ACC112 (cell line): Measurements from ENCODE around the gene PLA2G10.
"Not testable (repeated sequence)": the region's sequence is repeated elsewhere in the genome, so short reads cannot be mapped to it uniquely, and the experiment has no call there.

ENCODE experiments used
- H2AFZ ChIP-seq: fragments of 200-600 bp; sonication (generic); one replicate; pipeline ENCODE4 v1.6.0; 2017; ENCODE audit warnings: antibody characterized with exemption, low read length; ENCODE audit not compliant: unreplicated experiment
- H3K27ac ChIP-seq: fragments of 200-600 bp; sonication (generic); 2 replicates; pipeline ENCODE4 v1.5.1; 2014; ENCODE audit warnings: low read depth, mild to moderate bottlenecking, antibody characterized with exemption, low read length, moderate library complexity
- H3K27me3 ChIP-seq: fragments of 200-600 bp; sonication (generic); 2 replicates; pipeline ENCODE4 v1.6.1; 2014; ENCODE audit warnings: mild to moderate bottlenecking, antibody characterized with exemption, low read length, moderate library complexity, mixed read lengths; ENCODE audit not compliant: insufficient read depth
- H3K36me3 ChIP-seq: fragments of 200-600 bp; sonication (generic); 2 replicates; pipeline ENCODE4 v1.6.1; 2016; ENCODE audit warnings: mild to moderate bottlenecking, antibody characterized with exemption, low read length, moderate library complexity, mixed read lengths; ENCODE audit not compliant: insufficient read depth
- H3K4me1 ChIP-seq: fragments of 200-600 bp; sonication (generic); one replicate; pipeline ENCODE4 v1.6.1; 2016; ENCODE audit warnings: low read length, mixed read lengths; ENCODE audit not compliant: insufficient read depth, unreplicated experiment, control insufficient read depth
- H3K4me3 ChIP-seq: fragments of 200-600 bp; sonication (generic); 2 replicates; pipeline ENCODE4 v1.5.1; 2014; ENCODE audit warnings: mild to moderate bottlenecking, low read depth, low read length
- H3K79me2 ChIP-seq: fragments of 200-600 bp; sonication (generic); one replicate; pipeline ENCODE4 v1.6.0; 2016; ENCODE audit warnings: low read length; ENCODE audit not compliant: control insufficient read depth, unreplicated experiment, insufficient read depth

Gene PLA2G10

DNA sequence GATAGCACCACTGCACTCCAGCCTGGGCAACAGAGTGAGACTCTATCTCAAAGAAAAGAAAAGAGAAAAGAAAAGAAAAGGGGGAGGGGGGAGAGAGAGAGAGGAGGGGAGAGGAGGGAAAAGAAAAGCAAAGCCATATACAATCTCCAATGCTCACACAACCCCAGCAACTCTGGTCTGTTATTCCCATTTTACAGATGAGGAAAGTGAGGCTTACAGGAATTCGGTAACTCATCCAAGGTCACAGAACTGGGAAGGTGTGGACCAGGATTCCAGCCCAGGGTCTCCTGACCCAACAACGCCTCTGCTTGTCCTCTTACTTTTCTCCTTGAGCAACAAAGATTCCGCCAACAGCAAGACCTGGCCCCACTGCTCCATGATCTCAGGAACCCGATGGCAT lies 13.0 kb downstream of the PLA2G10 start:
- no peak overlapping the region for H2AFZ ChIP-seq
- H3K27ac ChIP-seq: no peak overlapping the region
- H3K27me3 ChIP-seq: no peaks in the 10 kb centered on the region
- H3K4me1 ChIP-seq: peaks cover 1% of the 10 kb centered on the region
- no peaks in the 10 kb centered on the region for H3K36me3 ChIP-seq
- H3K79me2 ChIP-seq: no peaks in the 10 kb centered on the region
- H3K4me3 ChIP-seq: no peak overlapping the region

DNA sequence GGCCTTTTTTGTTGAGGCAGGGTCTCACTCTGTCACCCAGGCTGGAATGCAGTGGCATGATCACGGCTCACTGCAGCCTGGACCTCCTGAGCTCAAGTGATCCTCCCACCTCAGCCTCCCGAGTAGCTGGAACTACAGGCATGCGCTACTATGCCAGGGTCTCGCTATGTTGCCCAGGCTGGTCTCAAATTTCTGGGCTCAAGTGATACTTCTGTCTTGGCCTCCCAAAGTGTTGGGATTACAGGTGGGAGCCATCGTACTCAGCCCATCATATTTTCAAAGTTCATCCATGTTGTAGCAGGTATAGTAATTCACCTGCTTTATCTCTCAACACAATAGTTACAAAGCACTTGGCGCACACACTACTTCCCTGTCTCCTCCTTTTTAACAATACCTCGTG lies 13.7 kb downstream of the PLA2G10 start:
- not testable (repeated sequence) for H3K27me3 ChIP-seq, H3K36me3 ChIP-seq, H2AFZ ChIP-seq, H3K27ac ChIP-seq, H3K4me3 ChIP-seq, H3K4me1 ChIP-seq, H3K79me2 ChIP-seq

DNA sequence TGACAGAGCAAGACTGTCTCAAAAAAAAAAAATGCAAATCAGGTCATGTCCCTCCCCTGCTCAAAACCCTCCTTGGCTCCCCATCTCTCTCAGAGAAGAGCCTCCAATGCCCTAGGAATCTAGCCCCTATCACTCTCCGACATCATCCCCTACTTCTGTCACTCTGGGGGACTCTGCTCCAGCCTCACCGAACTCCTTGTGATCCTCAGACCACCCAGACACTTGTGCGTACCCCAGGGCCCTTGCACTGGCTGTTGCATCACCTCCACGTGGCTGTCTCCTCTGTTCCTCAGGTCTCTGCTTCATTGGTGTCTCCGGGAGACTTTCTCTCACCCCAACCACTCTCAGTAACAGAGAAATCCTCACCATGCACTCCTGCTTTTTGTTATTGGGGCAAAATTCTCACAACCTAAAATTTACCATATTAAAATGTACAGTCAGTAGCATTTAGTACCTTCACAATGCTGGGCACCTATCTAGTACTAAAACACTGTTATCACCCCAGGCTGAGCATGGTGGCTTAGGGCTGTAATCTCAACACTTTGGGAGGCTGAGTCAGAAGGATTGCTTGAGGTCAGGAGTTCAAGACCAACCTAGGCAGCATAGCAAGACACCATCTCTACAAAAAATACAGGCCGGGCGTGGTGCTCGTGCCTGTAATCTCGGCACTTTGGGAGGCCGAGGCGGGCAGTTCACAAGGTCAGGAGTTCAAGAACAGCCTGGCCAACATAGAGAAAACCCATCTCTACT lies 15.2 kb downstream of the PLA2G10 start:
- no peak overlapping the region for H2AFZ ChIP-seq
- H3K4me1 ChIP-seq: no peaks in the 10 kb centered on the region
- H3K4me3 ChIP-seq: no peak overlapping the region
- H3K27me3 ChIP-seq: no peaks in the 10 kb centered on the region
- H3K79me2 ChIP-seq: no peaks in the 10 kb centered on the region
- H3K36me3 ChIP-seq: no peaks in the 10 kb centered on the region
- no peak overlapping the region for H3K27ac ChIP-seq

DNA sequence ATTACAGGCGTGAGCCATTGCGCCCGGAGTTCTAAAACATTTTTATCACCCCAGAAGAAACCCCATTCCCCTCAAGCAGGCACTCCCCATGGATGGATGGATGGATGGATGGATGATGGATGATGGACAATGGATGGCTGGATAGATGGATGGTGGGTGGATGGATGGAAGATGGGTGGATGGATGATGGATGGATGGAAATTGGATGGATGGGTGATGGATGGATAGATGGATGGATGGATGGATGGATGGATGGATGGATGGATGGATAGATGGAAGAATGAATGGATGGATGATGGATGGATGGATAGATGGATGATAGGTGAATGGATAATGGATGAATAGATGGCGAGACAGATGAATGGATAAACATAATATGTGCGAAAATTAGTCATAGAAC lies 16.5 kb downstream of the PLA2G10 start:
- Histone ChIP-seq H3K27ac (no peak overlapping the region), H2AFZ (no peak overlapping the region), H3K36me3 (no peaks in the 10 kb centered on the region), H3K79me2 (no peaks in the 10 kb centered on the region), H3K4me1 (no peaks in the 10 kb centered on the region), H3K27me3 (no peaks in the 10 kb centered on the region), H3K4me3 (no peak overlapping the region)

DNA sequence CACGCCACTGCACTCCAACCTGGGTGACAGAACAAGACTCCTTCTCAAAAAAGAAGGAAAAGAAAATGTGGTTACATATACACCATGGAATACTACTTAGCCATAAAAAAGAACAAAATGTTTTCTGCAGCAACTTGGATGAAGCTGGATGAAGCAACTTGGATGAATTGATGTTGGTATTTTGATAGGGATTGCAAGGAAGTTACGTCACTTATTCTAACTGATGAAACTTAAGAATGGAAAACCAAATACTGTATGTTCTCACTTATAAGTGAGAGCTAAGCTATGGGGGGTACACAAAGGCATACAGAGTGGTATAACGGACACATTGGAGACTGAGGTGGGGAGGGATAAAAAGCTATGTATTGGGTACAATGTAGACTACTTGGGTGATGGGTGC lies 17.5 kb downstream of the PLA2G10 start:
- no peak overlapping the region for H3K27ac ChIP-seq
- no peaks in the 10 kb centered on the region for H3K4me1 ChIP-seq
- H3K36me3 ChIP-seq: no peaks in the 10 kb centered on the region
- H3K4me3 ChIP-seq: no peak overlapping the region
- H2AFZ ChIP-seq: no peak overlapping the region
- H3K79me2 ChIP-seq: no peaks in the 10 kb centered on the region
- no peaks in the 10 kb centered on the region for H3K27me3 ChIP-seq

DNA sequence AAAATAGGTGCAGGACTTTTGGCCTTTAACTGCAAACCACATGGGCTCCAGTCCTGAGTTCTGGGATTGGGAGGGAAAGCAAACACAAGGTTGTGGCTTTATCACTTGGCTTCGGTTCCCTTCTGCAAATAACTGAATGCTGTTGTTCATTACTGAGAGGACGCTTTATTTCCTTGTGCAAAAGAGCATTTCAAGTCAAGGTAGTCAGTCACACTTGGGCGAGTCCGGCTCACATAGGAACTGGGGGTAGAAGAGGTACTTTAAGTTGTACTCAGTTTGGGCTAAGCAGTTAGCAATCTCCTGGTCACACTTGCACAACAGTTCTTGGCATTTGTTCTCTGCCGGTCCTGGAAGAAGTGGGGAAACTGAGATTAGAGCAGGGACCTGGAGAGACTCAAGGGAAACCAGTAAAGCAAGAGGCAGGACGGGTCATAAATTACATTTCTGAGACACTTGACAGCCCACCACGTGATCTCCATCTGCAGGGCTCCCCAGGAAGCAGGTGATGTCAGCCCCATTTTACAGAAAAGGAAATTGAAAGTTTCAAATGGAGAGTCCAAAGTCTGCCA lies 21.6 kb downstream of the PLA2G10 start:
- no peak overlapping the region for H3K27ac ChIP-seq
- H3K4me1 ChIP-seq: no peaks in the 10 kb centered on the region
- peaks cover 5% of the 10 kb centered on the region; the same call in 1 of the 2 replicates for H3K36me3 ChIP-seq
- no peaks in the 10 kb centered on the region for H3K79me2 ChIP-seq
- H2AFZ ChIP-seq: no peak overlapping the region
- H3K27me3 ChIP-seq: no peaks in the 10 kb centered on the region
- H3K4me3 ChIP-seq: no peak overlapping the region

DNA sequence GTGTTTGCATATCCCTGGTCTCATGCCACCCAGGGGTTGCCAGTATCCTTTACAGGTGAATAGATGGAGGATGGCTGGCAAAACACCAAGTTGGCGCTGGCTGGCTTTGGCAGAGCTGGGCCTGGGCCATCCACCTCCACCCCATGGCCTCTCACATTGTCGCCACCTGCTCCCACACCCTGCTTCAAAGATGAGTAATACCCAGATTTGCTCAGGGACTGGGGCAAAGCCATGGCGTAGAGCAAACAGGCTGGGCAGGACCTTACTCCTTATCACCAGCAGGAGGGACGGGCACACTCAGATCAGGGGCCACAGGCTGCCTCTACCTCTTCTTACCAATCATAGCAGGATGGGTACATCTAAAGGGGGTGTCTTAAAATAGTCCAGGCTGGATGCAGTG lies 24.3 kb downstream of the PLA2G10 start:
- H3K4me1 ChIP-seq: no peaks in the 10 kb centered on the region
- no peak overlapping the region for H3K27ac ChIP-seq
- peaks cover 18% of the 10 kb centered on the region; the same call in 1 of the 2 replicates for H3K36me3 ChIP-seq
- H3K79me2 ChIP-seq: no peaks in the 10 kb centered on the region
- H3K4me3 ChIP-seq: no peak overlapping the region
- H2AFZ ChIP-seq: no peak overlapping the region
- no peaks in the 10 kb centered on the region for H3K27me3 ChIP-seq

DNA sequence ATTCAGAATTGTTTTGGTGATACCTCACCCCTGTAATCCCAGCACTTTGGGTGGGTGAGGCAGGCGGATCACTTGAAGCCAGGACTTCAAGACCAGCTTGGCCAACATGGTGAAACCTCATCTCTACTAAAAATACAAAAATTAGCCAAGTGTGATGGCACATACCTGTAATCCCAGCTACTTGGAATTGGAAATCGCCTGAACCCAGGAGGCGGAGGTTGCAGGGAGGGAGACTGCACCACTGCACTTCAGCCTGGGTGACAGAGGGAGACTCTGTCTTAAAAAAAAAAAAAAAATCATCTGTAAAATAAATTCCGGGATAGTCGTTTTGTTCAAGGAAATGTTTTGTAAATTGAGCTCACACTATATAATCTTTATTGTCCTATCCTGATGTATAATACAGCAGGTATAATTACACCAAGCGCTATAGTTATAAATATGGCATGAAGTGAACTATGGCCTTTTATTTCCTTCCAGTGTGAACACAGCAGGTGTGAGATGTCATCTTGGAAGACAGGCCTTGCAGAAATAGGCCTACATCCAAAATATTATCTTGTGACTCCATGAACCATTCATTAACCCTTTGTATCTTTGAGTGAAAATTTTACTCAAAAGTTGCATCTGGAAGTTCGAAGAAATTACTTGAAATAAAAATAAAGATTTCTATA lies 25.4 kb downstream of the PLA2G10 start:
- no peaks in the 10 kb centered on the region for H3K27me3 ChIP-seq
- no peaks in the 10 kb centered on the region for H3K4me1 ChIP-seq
- no peaks in the 10 kb centered on the region for H3K79me2 ChIP-seq
- no peak overlapping the region for H3K27ac ChIP-seq
- no peak overlapping the region for H3K4me3 ChIP-seq
- H2AFZ ChIP-seq: no peak overlapping the region
- peaks cover 19% of the 10 kb centered on the region; the same call in 1 of the 2 replicates for H3K36me3 ChIP-seq

DNA sequence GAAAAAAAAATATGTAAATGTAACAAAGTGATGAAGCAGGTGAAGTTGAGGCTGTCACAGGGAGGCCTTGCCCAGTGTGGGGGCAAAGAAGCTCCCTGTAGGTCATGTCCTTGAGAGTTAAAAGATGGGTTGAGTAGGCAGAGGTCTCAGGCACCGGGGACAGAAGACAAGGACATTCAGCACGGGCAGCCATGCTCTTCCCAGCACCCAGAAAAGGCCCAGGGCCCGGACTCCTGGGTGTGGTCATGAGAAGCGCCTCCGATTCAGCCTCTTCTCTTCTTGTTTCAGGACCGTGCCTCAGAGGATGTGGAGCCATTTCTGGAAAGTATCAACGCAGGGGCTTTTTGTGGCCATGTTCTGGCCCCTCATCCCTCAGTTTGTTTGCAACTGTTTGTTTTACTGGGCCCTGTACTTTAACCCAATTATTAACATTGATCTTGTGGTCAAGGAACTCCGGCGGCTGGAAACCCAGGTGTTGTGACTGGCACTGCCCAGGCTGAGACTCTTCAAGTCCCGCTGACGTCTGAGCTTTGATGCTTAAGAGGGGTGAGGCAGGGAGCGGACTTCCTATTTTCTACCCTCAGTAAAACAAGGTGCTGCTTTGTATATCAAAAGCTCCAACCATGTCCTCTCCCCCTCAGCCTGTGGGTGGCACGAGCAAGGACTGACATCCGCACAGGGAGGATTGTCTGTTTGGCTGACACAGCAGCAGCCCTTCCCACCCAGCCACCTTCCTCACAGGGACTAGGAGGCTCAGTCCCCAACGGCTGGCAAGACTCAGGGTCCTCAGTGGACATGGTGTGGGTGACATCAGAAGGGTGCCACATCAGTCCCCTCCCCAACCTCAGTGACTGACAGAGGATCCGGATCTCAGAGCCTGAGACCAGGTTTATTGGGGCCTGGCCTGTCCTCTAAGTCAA lies 26.5 kb downstream of the PLA2G10 start:
- H3K4me1 ChIP-seq: no peaks in the 10 kb centered on the region
- H3K27ac ChIP-seq: no peak overlapping the region
- peaks cover 19% of the 10 kb centered on the region; the same call in 1 of the 2 replicates for H3K36me3 ChIP-seq
- H3K27me3 ChIP-seq: no peaks in the 10 kb centered on the region
- no peak overlapping the region for H3K4me3 ChIP-seq
- no peaks in the 10 kb centered on the region for H3K79me2 ChIP-seq
- H2AFZ ChIP-seq: no peak overlapping the region

DNA sequence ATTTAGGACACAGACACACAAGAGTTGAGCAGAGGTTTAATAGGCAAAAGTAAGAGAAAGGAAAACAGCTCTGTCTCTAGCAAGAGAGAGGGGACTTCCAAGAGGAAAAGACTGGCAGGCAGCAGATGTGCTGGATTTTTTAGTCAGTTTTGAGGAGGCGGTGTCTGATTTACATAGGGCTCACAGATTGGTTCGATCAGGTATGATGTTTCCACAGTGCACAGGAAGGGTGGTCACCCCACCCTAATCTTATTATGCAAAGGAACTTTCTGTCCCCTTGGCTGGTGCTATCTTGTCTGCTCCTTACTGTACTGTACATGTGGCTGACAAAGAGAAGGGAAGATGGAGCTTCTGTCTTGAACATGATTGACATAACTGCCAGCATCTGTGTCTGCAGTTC lies 36.0 kb downstream of the PLA2G10 start:
- no peak overlapping the region for H2AFZ ChIP-seq
- H3K4me3 ChIP-seq: no peak overlapping the region
- H3K27me3 ChIP-seq: no peaks in the 10 kb centered on the region
- no peak overlapping the region for H3K27ac ChIP-seq
- H3K4me1 ChIP-seq: no peaks in the 10 kb centered on the region
- H3K36me3 ChIP-seq: peaks cover 10% of the 10 kb centered on the region; the same call in 1 of the 2 replicates
- no peaks in the 10 kb centered on the region for H3K79me2 ChIP-seq
